NCI-H510A (cell line): ENCODE measurements around the gene OBSCN.
"Not testable (repeated sequence)": the region's sequence is repeated elsewhere in the genome, so short reads cannot be mapped to it uniquely, and the experiment has no call there.

Experiments
- DNase-seq: peaks from one replicate; lab custom pipeline; 2025; lab: John Stamatoyannopoulos, UW

The OBSCN gene

DNA sequence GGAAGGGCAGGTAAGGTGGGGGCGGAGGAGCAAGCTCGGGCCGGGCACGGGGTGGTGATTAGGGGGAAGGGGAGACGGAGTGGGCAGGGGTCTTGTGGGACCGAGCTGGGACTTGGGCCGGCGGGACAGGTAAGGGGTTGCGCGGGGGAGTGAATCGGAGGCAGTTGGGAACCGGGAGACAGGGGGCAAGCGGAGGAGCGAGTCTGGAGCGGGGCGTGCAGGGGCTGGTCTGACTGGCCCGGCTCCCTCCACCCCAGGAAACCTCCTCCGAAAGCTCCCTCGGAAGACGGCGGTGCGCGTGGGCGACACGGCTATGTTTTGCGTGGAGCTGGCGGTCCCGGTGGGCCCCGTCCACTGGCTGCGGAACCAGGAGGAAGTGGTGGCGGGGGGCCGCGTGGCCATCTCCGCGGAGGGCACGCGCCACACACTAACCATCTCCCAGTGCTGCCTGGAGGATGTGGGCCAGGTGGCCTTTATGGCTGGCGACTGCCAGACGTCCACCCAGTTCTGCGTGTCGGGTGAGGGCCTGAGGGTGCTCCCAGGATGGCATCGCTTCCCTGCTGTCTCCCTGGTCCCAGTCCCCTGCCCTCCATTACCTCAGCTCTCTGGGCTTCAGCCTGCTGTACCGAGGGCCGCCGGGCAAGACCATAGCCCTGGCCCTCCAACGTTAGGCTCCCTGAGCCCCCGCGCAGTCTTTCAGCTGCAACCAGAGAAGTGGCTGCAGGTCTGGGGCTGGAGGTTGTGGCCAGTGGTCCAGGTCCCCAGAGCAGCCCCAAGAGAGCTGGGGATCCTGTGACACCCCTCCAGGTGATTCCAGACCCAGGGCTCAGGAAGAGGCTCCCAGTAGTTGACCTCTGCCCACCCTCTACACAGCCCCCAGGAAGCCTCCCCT, 6.3 kb downstream of the OBSCN start:
- no peak for DNase-seq

DNA sequence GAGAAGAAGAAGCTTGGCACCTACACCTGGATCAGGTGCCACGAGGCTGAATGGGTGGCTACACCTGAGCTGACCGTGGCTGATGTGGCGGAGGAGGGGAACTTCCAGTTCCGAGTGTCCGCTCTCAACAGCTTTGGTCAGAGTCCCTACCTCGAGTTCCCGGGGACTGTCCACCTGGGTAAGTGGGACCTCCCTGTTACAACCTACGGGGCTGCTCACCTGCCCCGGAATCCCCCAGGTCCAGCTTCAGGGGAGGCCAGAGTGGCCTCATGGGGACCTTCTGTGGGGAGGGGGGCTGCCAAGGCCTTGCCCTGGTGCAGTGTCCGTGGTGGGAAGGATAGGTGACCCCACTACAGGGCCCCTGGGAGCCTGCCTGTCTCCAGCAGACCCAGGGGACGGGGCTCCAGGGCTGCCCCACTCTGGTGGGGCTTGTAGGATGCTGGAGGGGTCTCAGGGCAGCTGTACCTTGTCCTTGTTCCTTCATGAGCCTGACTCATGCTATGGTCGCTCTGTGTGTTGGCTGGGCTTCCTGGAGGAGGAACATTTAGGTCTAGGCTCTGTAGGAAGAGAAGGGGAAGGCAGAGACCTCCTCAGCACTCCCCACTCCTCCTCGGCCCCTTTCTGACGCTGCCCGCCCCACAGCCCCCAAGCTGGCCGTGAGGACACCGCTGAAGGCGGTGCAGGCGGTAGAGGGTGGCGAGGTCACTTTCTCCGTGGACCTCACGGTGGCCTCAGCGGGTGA, 7.2 kb downstream of the OBSCN start:
- no peak for DNase-seq

DNA sequence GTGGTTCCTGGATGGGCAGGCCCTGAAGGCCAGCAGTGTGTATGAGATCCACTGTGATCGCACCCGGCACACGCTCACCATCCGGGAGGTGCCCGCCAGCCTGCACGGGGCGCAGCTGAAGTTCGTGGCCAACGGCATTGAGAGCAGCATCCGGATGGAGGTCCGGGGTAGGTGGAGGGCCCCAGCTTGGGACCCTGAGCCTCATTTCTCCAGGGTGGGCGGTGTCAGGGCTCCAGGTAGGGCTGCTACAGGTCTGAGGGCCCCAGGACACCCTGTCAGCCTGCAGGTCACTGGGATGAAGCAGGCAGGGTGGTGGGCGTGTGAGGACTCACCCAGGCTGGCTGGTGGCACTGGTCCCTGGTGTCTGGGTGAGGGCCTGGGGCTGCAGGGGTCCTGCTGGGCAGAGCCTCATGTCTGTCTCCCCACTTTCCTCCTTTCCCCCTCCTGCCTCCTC, 7.8 kb downstream of the OBSCN start:
- no peak for DNase-seq

GRCh38 chr1:228216371-228217320, 8.8 kb downstream of the OBSCN start:
- no peak for DNase-seq

DNA sequence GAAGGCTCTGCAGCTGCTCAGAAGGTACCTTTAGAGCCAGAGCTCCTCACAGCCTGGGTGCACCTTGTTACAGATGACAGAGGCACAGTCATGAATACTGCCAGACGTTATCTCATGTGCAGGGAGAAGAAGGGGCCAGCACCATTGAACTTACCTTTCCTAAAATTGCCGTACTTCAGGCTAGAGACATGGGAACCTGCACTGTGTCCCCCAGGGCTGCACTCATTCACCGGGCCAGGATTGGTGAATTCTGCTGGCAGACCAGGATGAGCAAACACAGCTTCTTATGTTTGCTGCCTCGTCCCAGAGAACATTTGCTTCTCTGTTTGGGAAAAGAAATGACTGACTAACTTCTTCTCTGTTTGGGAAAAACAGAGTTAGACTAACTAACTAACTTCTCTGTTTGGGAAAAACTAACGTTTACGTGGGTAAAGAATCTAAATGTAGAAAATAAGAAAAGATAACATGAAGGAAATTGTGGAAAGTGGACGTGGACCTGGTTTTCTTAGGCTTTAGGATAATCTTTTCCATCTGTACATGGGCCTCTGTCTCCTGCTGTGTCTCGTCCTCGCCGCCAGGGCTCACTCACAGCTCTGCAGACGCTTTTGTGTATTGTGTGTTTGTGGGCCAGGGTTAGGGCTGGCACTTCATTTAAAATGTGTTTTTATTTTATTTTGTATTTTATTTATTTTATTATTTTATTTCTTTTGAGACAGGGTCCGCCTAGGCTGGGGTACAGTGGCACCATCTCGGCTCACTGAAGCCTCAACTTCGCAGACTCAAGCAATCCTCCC, 9.9 kb downstream of the OBSCN start:
- no peak for DNase-seq

DNA sequence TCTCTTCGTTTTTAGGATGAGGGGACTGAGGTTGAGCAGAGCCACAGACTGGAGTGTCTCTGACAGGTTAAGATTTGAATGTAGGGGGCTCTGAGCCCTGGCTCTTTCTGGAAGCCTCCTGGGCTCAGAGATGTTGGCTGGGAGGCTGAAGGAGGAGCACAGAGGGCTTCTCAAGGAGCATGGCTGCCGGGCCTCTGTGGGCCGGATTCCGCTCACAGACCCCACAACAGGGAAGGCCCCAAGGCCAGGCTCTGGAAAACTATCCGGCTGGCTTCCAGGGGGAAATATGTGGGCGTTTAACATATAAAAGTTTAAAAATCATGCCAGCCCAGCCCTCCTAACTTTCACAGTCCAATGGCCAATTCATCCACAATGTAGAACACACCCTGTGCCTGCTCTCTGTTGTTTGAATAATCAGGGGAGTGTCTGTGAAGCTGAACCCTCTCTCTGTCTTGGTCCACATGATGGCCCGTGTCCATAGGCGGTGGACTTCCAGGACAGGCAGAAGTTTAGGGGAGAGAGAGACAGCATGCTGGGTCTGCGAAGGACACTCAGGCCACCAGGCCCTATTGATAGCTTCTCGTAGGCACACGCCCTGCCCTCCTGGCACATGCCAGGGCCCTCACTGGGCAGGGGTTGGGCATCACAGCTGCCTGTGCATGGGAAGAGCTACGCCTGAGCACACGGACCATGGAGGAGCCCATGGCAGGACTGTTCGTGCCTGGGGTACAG, 10.8 kb downstream of the OBSCN start:
- DNase-seq, result no peak

GRCh38 chr1:228219245-228219961, 11.6 kb downstream of the OBSCN start:
- no peak for DNase-seq

DNA sequence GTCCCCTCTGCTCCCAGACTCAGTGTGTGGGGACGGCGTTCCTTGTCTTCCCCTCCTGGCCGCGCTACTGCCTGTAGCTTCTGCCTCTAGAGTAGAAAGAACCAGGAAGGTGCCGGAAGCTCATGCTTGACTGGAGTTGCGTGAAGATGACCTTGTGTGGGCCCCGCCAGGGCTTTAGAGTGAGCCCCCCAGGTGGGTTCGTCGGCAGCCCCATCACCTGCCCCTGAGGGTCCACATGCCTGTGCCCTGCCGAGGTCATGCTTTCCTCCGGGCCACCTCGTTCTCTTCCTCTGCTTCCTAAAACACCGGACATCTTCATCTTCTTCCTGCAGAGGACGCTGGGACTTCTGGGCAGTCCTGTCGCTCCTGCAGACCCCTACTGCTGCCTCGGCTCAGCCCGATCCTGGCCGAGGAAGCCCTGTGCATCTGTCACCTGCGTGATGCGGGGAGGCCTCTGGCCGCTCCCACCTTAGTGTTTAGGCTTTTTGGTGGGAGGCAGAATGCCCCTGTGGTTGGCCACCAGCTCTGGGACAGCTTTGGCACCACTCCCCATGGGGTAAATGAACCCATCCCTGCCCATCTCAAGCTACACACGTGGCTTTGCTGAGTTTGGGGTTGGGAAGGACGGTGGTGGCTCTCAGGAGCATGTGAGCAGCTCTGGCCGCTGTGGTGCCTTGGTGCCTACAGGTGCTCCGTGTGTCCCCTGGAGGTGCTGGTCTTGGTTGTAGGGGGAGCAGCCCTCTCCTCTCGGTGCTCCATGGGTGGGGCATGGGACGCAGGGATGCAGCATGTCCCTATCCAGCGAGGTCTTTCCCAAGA, 12.3 kb downstream of the OBSCN start:
- DNase-seq, result no peak

DNA sequence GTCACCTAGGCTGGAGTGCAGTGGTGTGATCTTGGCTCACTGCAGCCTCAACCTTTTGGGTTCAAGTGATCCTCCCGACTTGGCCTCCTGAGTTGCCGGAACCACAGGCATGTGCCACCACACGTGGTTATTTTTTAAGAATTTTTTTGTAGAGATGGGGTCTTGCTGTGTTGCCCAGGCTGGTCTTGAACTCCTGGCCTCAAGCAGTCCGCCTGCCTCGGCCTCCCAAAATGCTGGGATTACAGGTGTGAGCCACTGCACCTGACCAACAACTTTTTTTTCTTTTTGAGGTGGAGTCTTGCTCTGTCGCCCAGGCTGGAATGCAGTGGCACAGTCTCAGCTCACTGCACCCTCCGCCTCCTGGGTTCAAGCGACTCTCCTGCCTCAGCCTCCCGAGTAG, 13.3 kb downstream of the OBSCN start:
- DNase-seq, result not testable (repeated sequence)

DNA sequence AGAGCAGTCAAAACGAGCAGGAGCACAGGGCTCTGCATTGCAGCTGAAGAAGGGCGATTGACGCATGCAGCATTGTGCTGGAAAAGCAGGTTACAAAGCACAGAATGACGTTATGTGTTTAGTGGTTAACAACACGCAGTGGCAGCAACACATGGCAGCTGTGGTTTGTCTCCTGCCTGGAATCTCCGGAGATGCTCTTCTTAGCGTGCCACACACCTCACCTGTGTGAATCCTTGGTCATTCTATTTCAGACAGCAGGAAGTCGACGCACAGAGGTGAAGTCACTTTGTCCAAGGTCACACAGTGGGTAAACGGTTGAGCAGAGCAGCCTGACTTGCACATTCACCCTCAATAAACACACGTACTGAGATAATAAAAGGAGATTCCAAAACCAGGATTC, 14.7 kb downstream of the OBSCN start:
- DNase-seq, result no peak

- DNase-seq, result no peak
Observed at GRCh38 chr1:228224198-228225164, 16.6 kb downstream of the OBSCN start.

DNA sequence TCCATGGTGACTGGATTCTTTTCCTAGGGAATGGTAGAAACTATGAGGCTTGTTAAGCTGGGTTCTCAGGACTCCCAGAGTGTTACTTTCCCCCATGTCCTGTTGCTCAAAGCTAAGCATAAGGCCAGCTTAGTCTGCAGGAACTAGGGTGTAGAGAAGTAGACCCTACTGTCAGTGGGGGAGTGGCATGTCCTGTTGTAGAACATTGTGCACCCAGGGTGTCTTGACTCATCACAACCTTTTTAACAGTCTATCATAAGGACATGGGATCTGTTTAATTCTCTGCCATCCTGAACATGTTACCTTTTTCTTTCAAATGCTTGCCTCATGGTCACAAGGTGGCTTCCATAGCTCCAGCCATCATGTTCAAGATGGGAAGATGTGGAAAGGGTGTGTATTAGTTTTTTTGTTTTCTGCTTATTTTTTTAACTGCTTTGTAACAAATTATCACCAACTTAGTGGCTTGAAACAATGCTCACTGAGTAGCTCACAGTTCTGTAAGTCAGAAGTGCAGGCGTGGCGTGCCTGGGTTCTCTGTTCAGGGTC, 17.4 kb downstream of the OBSCN start:
- DNase-seq, result no peak

GRCh38 chr1:228225740-228226139, 17.9 kb downstream of the OBSCN start:
- DNase-seq, result no peak

DNA sequence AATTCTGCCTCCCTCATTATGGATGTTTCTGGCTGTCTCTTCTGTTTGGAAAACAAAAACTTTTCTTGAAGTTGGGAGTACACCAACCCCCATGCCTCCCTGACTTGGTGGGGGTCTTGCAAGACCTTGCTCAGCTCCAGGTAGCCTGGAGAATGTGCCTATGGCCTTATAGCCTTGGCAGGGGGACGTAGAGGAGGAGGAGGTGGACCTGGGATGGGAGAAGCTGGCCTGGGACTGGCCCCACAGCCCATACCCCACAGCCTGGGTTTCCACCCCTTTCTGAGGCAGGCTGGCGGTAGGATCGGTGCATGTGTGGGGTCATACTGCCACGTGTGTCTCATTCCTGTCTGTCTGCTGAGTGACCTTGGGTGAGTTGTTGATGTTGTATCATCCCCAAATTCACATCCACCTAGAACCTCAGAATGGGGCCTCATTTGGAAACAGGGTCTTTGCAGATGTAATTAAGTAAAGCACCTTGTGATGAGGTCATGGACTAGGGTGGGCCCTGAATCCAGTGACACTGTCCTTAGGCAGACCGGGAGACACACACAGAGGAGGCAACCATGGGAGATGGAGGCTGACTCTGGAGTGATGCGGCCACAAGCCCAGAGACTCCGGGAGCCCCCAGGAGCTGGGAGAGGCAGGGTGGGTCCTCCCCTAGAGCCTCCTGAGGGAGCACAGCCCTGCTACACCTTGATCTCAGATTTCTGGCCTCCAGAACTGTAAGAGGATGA, 18.5 kb downstream of the OBSCN start:
- no peak for DNase-seq

DNA sequence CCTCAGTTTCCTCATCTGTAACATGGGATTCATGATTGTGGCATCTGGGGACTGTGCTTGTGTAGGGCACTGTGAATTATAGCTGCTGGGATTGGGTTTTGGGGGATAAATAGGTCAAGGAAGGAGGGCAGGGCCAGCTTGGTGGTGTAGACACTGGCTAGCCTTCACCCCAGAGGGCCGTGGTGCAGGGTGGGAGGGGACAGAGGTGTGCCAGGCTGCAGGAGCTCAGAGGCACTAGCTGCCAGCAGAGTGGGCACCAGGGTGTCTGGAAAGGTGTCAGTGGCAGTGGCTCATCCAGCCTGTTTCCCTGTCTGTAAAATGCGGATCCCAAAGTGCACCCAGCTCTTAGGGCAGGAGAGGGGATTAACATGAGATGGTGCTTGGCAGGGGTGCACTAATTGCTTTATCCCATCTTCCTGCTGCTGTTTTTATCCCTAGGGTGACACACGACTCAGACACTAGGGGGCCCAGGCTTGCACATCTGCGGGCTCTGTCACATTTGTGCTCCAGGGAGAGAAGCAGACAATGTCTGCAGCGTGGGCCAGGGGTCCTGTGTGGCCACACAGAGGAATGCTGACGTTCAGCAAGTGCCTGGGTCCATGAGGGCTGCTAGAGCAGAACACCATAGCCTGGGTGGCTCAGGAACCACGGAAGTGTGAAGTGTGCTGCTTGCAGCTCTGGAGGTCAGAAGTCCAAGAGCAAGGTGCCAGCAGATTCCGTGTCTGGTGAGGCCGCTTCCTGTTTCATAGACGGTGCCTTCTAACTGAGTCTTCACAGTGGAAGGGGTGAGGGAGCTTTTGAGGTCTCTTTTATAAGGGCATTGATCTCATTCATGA, 19.3 kb downstream of the OBSCN start:
- no peak for DNase-seq

GRCh38 chr1:228228147-228228546, 20.3 kb downstream of the OBSCN start:
- DNase-seq, result not testable (repeated sequence)
